HUES6 (cell line): ENCODE measurements around the gene LAG3.

Experiments
- H3K27ac ChIP-seq: 2 replicates; pipeline ENCODE4 v1.7.0; 2013; ENCODE audit warnings: low read depth, mild to moderate bottlenecking, low read length, inconsistent platforms
- H3K27me3 ChIP-seq: 2 replicates; pipeline ENCODE4 v1.6.1; 2013; ENCODE audit warnings: low read length; ENCODE audit not compliant: control insufficient read depth, insufficient read depth
- H3K36me3 ChIP-seq: 2 replicates; pipeline ENCODE4 v1.6.1; 2013; ENCODE audit warnings: low read length; ENCODE audit not compliant: control insufficient read depth, insufficient read depth
- H3K4me1 ChIP-seq: 2 replicates; pipeline ENCODE4 v1.6.1; 2013; ENCODE audit warnings: low read length; ENCODE audit not compliant: control insufficient read depth, insufficient read depth
- H3K4me3 ChIP-seq: 2 replicates; pipeline ENCODE4 v1.5.1; 2013; ENCODE audit warnings: low read depth, low read length
- H3K9ac ChIP-seq: one replicate; pipeline ENCODE4 v1.6.1; 2013; ENCODE audit warnings: mild to moderate bottlenecking, low read length
- H3K9me3 ChIP-seq: 2 replicates; pipeline ENCODE4 v1.6.1; 2013; ENCODE audit warnings: low read depth, low read length; ENCODE audit not compliant: control insufficient read depth, insufficient read depth

Gene LAG3

GRCh38 chr12:6766651-6767349, 5.5 kb upstream of the LAG3 start:
- H3K9me3 ChIP-seq = no peaks in the 10 kb centered on the region
- H3K4me1 ChIP-seq = peaks cover 38% of the 10 kb centered on the region
- H3K4me3 ChIP-seq = peak overlapping the region; percentile 79
- peaks cover 22% of the 10 kb centered on the region; the same call in 1 of the 2 replicates for H3K36me3 ChIP-seq
- H3K27ac ChIP-seq = peak overlapping the region; percentile 8; the same call in 1 of the 2 replicates
- peak overlapping the region; percentile 67 for H3K9ac ChIP-seq
- H3K27me3 ChIP-seq = peaks cover 3% of the 10 kb centered on the region; the same call in 1 of the 2 replicates

- peaks cover 23% of the 10 kb centered on the region; the same call in 1 of the 2 replicates for H3K36me3 ChIP-seq
- peak overlapping the region; percentile 67 for H3K9ac ChIP-seq
- H3K9me3 ChIP-seq = no peaks in the 10 kb centered on the region
- H3K27me3 ChIP-seq = peaks cover 8% of the 10 kb centered on the region
- H3K4me3 ChIP-seq = peak overlapping the region; percentile 79
- peaks cover 45% of the 10 kb centered on the region for H3K4me1 ChIP-seq
- H3K27ac ChIP-seq = no peak overlapping the region
Measured at GRCh38 chr12:6767353-6768319, 4.7 kb upstream of the LAG3 start.

GRCh38 chr12:6768437-6768914, 3.8 kb upstream of the LAG3 start:
- H3K4me3 ChIP-seq = peak overlapping the region; percentile 79
- H3K36me3 ChIP-seq = peaks cover 23% of the 10 kb centered on the region; the same call in 1 of the 2 replicates
- H3K9ac ChIP-seq = peak overlapping the region; percentile 67
- H3K4me1 ChIP-seq = peaks cover 47% of the 10 kb centered on the region
- no peak overlapping the region for H3K27ac ChIP-seq
- H3K9me3 ChIP-seq = no peaks in the 10 kb centered on the region
- peaks cover 17% of the 10 kb centered on the region for H3K27me3 ChIP-seq

GRCh38 chr12:6768990-6769389, 3.3 kb upstream of the LAG3 start:
- peaks cover 21% of the 10 kb centered on the region for H3K27me3 ChIP-seq
- H3K36me3 ChIP-seq = peaks cover 23% of the 10 kb centered on the region; the same call in 1 of the 2 replicates
- H3K4me3 ChIP-seq = peak overlapping the region; percentile 79
- no peaks in the 10 kb centered on the region for H3K9me3 ChIP-seq
- peaks cover 42% of the 10 kb centered on the region for H3K4me1 ChIP-seq
- H3K27ac ChIP-seq = no peak overlapping the region
- H3K9ac ChIP-seq = peak overlapping the region; percentile 67

GRCh38 chr12:6769666-6770065, 2.7 kb upstream of the LAG3 start:
- Histone ChIP-seq H3K36me3 (peaks cover 23% of the 10 kb centered on the region; the same call in 1 of the 2 replicates), H3K4me3 (peak overlapping the region; percentile 79; the same call in 1 of the 2 replicates), H3K4me1 (peaks cover 42% of the 10 kb centered on the region), H3K27ac (no peak overlapping the region), H3K9ac (no peak overlapping the region), H3K9me3 (no peaks in the 10 kb centered on the region), H3K27me3 (peaks cover 28% of the 10 kb centered on the region)

GRCh38 chr12:6770094-6770493, 2.2 kb upstream of the LAG3 start:
- H3K4me3 ChIP-seq = no peak overlapping the region
- no peak overlapping the region for H3K9ac ChIP-seq
- peaks cover 32% of the 10 kb centered on the region for H3K27me3 ChIP-seq
- peaks cover 26% of the 10 kb centered on the region; the same call in 1 of the 2 replicates for H3K36me3 ChIP-seq
- no peak overlapping the region for H3K27ac ChIP-seq
- H3K9me3 ChIP-seq = no peaks in the 10 kb centered on the region
- H3K4me1 ChIP-seq = peaks cover 39% of the 10 kb centered on the region

GRCh38 chr12:6770600-6770999, 1.7 kb upstream of the LAG3 start:
- Histone ChIP-seq H3K4me1 (peaks cover 35% of the 10 kb centered on the region), H3K27me3 (peaks cover 36% of the 10 kb centered on the region), H3K9me3 (no peaks in the 10 kb centered on the region), H3K4me3 (no peak overlapping the region), H3K27ac (no peak overlapping the region), H3K9ac (no peak overlapping the region), H3K36me3 (peaks cover 29% of the 10 kb centered on the region)

- Histone ChIP-seq H3K27me3 (peaks cover 38% of the 10 kb centered on the region), H3K4me1 (peaks cover 35% of the 10 kb centered on the region), H3K27ac (no peak overlapping the region), H3K4me3 (no peak overlapping the region), H3K9me3 (no peaks in the 10 kb centered on the region), H3K36me3 (peaks cover 29% of the 10 kb centered on the region), H3K9ac (no peak overlapping the region)
Measured at GRCh38 chr12:6771091-6771495, 1.2 kb upstream of the LAG3 start.

- Histone ChIP-seq H3K4me3 (no peak overlapping the region), H3K36me3 (peaks cover 29% of the 10 kb centered on the region), H3K4me1 (peaks cover 35% of the 10 kb centered on the region), H3K27me3 (peaks cover 41% of the 10 kb centered on the region), H3K9me3 (no peaks in the 10 kb centered on the region), H3K27ac (no peak overlapping the region), H3K9ac (no peak overlapping the region)
Measured at GRCh38 chr12:6771509-6772330, 600 bp upstream of the LAG3 start.
